Effector memory CD8-positive, alpha-beta T cell (primary cell): Measurements from ENCODE around the gene TRIM52.
"Not testable (repeated sequence)": the region's sequence is repeated elsewhere in the genome, so short reads cannot be mapped to it uniquely, and the experiment has no call there.

Source experiments
- ATAC-seq: fragments of 150-1000 bp; cut with Tn5 transposase; replicated peaks from 2 replicates; pipeline ENCODE4 v1.10.0; 2021; ENCODE audit warnings: mild to moderate bottlenecking, moderate library complexity
- DNase-seq, 3 experiments: peaks; one replicate each; pipeline ENCODE4 v3.0.0; 2021
- H3K27ac Mint-ChIP-seq, 2 donors: one replicate each; pipeline ENCODE4 v1.8.0; 2022; ENCODE audit warnings: mild to moderate bottlenecking in 2 of 2, mixed read lengths in 2 of 2, moderate library complexity in 2 of 2
- H3K27me3 Mint-ChIP-seq, 2 donors: one replicate each; pipeline ENCODE4 v1.8.0; 2022; ENCODE audit warnings: mixed read lengths in 2 of 2
- H3K36me3 Mint-ChIP-seq: one replicate; pipeline ENCODE4 v1.8.0; 2022; ENCODE audit warnings: mild to moderate bottlenecking, moderate library complexity, mixed read lengths; ENCODE audit not compliant: insufficient read depth
- H3K4me1 Mint-ChIP-seq, 2 donors: one replicate each; pipeline ENCODE4 v1.8.0; 2022; ENCODE audit warnings: low read depth in 2 of 2, mixed read lengths in 2 of 2
- H3K4me3 Mint-ChIP-seq, 2 donors: one replicate each; pipeline ENCODE4 v1.8.0; 2022; ENCODE audit warnings: mild to moderate bottlenecking in 2 of 2, mixed read lengths in 2 of 2, moderate library complexity in 2 of 2
- H3K9me3 Mint-ChIP-seq, 2 donors: one replicate each; pipeline ENCODE4 v1.8.0; 2022; ENCODE audit warnings: mixed read lengths in 2 of 2

Gene TRIM52

GRCh38 chr5:181267291-181267904, 6.5 kb upstream of the TRIM52 start:
- H3K4me1 Mint-ChIP-seq, ATAC-seq, DNase-seq, H3K27ac Mint-ChIP-seq, H3K27me3 Mint-ChIP-seq, H3K9me3 Mint-ChIP-seq, H3K4me3 Mint-ChIP-seq: not testable (repeated sequence)
- H3K36me3 Mint-ChIP-seq, result peaks cover 15% of the 10 kb centered on the region

- Mint-ChIP-seq H3K27me3 (no peaks in the 10 kb centered on the region), H3K27ac (peak overlapping the region in 1 of 2 donors; percentile 69), H3K4me3 (no peak overlapping the region), H3K36me3 (peaks cover 30% of the 10 kb centered on the region), H3K4me1 (peaks cover 13 to 16% of the 10 kb centered on the region in 2 donors), H3K9me3 (no peaks in the 10 kb centered on the region)
- DNase-seq (no peak), ATAC-seq (no peak)
Observed at GRCh38 chr5:181265092-181265671, 4.2 kb upstream of the TRIM52 start.

GRCh38 chr5:181263633-181264032, 2.7 kb upstream of the TRIM52 start:
- no peak for DNase-seq
- Mint-ChIP-seq H3K4me3 (peak overlapping the region in 1 of 2 donors; percentile 34), H3K36me3 (peaks cover 30% of the 10 kb centered on the region), H3K27me3 (no peaks in the 10 kb centered on the region), H3K4me1 (peaks cover 25 to 28% of the 10 kb centered on the region in 2 donors), H3K9me3 (no peaks in the 10 kb centered on the region), H3K27ac (no peak overlapping the region)
- no peak for ATAC-seq

DNA sequence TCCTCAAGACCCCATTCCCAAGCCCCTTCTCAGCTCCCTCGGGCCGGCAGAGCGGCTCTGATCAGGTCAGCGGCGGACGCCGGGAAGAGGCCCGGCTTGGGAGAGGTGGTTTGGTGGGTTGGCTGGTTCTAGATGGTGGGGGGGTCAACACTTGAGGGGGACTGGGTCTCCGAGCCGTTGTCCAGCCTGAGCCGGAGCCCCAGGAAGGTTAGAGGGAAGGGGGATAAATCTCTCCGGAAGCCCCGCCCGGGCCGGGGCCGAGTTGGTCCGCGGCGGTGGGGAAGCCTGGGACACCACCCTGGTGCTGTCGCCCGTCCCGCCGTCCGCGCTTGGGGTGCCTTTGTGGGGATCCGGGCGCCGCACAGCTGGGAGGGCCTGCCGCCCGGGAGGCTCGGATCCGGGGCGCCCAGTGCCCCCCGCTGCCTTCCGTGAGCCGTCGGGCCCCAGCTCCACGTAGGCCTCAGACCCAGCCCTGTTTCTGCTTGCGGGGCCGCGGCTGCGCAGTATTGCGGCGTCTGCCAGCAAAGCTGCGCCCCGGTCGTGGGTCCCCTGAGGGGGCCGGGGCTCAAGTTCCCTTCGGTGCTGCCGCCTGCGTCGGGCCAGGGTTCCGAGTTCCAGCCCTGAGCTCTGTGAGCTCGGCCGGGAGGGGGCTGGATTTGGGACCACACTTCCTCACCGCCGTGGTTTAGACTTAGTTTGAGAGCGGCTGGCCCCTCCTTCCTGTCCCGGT, 542 bp upstream of the TRIM52 start:
- Mint-ChIP-seq H3K4me3 (peak overlapping the region; percentile 97 to 98), H3K9me3 (no peaks in the 10 kb centered on the region), H3K4me1 (peaks cover 40 to 44% of the 10 kb centered on the region in 2 donors), H3K27ac (peak overlapping the region; percentile 98), H3K36me3 (peaks cover 31% of the 10 kb centered on the region), H3K27me3 (no peaks in the 10 kb centered on the region)
- peak; percentile 68 to 83 (median 71) for DNase-seq
- ATAC-seq, result peak; percentile 61

- H3K9me3 Mint-ChIP-seq, result no peaks in the 10 kb centered on the region
- no peak for DNase-seq
- peaks cover 45 to 53% of the 10 kb centered on the region in 2 donors for H3K4me1 Mint-ChIP-seq
Observed at GRCh38 chr5:181259974-181260719, 796 bp downstream of the TRIM52 start.

DNA sequence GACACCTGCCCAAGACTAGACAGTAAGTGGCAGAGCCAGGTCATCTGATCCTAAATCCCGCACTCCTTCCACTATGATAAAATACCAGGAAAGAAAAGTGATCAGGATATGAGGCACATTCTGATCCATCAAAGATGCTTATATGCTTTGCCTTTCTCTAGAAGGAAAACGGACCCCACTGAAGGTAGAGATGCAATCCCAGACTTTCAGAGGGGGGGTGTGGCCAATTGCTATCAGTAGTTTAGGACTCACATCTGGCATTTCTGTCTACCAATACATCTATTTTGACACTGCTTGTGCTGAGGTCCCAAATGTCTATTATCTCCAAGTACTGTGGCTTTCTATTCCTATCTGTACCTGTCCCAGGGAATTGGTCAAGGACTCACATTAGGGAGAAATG, 1.7 kb downstream of the TRIM52 start:
- no peak for DNase-seq
- Mint-ChIP-seq H3K27me3 (no peaks in the 10 kb centered on the region), H3K9me3 (no peaks in the 10 kb centered on the region), H3K27ac (peak overlapping the region; percentile 98), H3K4me3 (peak overlapping the region; percentile 97 to 98), H3K36me3 (peaks cover 52% of the 10 kb centered on the region), H3K4me1 (peaks cover 48 to 62% of the 10 kb centered on the region in 2 donors)
- ATAC-seq, result no peak

More at GRCh38 chr5:181259974-181260719, 796 bp downstream of the TRIM52 start:
- H3K27me3 Mint-ChIP-seq, result no peaks in the 10 kb centered on the region
- no peak for ATAC-seq
- peaks cover 43% of the 10 kb centered on the region for H3K36me3 Mint-ChIP-seq
- H3K27ac Mint-ChIP-seq, result peak overlapping the region; percentile 98
- peak overlapping the region; percentile 97 to 98 for H3K4me3 Mint-ChIP-seq

DNA sequence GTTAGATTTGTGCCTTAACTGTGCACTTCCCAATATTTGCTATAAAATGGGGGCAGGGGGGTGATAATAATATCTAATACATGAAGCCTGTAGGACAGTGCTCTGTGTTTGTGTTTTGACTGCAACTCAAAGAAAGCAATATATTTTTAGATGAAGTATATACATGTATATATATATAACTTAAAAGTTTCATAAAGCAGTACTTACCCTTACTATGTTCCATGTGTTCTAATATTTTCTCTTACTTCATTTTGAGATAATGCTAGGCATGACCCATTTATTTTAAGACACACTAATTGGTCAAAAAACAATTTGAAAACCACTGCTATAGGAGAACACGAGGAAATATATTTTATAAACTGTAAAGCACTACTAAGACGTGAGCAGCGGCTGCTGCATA, 2.4 kb downstream of the TRIM52 start:
- Mint-ChIP-seq H3K36me3 (peaks cover 51% of the 10 kb centered on the region), H3K4me3 (peak overlapping the region; percentile 97 to 98), H3K27me3 (no peaks in the 10 kb centered on the region), H3K9me3 (no peaks in the 10 kb centered on the region), H3K27ac (peak overlapping the region; percentile 98), H3K4me1 (peaks cover 46 to 62% of the 10 kb centered on the region in 2 donors)
- no peak for DNase-seq
- ATAC-seq, result no peak

- H3K36me3 Mint-ChIP-seq, result peaks cover 52% of the 10 kb centered on the region
Observed at GRCh38 chr5:181255836-181256578, 4.9 kb downstream of the TRIM52 start.

GRCh38 chr5:181255276-181255675, 5.7 kb downstream of the TRIM52 start:
- ATAC-seq, result no peak
- no peak overlapping the region for H3K4me3 Mint-ChIP-seq
- peaks cover 46 to 66% of the 10 kb centered on the region in 2 donors for H3K4me1 Mint-ChIP-seq
- no peaks in the 10 kb centered on the region for H3K27me3 Mint-ChIP-seq
- no peak for DNase-seq
- no peaks in the 10 kb centered on the region for H3K9me3 Mint-ChIP-seq
- H3K36me3 Mint-ChIP-seq, result peaks cover 46% of the 10 kb centered on the region
- peak overlapping the region in 1 of 2 donors; percentile 30 for H3K27ac Mint-ChIP-seq

More at GRCh38 chr5:181255836-181256578, 4.9 kb downstream of the TRIM52 start:
- H3K4me1 Mint-ChIP-seq, result peaks cover 48 to 69% of the 10 kb centered on the region in 2 donors
- H3K27ac Mint-ChIP-seq, result no peak overlapping the region
- no peaks in the 10 kb centered on the region for H3K27me3 Mint-ChIP-seq
- no peaks in the 10 kb centered on the region for H3K9me3 Mint-ChIP-seq
- no peak overlapping the region for H3K4me3 Mint-ChIP-seq
- no peak for ATAC-seq
- no peak for DNase-seq

- Mint-ChIP-seq H3K4me1 (peaks cover 55 to 58% of the 10 kb centered on the region in 2 donors), H3K4me3 (peak overlapping the region; percentile 99), H3K36me3 (peaks cover 43% of the 10 kb centered on the region), H3K27ac (peak overlapping the region; percentile 96 to 98), H3K9me3 (no peaks in the 10 kb centered on the region), H3K27me3 (no peaks in the 10 kb centered on the region)
- DNase-seq, result no peak
- no peak for ATAC-seq
Observed at GRCh38 chr5:181248277-181248676, 12.7 kb downstream of the TRIM52 start.

- ATAC-seq, result peak; percentile 20
- H3K4me3 Mint-ChIP-seq, result peak overlapping the region; percentile 99
- H3K9me3 Mint-ChIP-seq, result no peaks in the 10 kb centered on the region
- DNase-seq, result peak in 2 of 3 experiments; percentile 35 to 49
- H3K27me3 Mint-ChIP-seq, result no peaks in the 10 kb centered on the region
- peak overlapping the region; percentile 96 to 98 for H3K27ac Mint-ChIP-seq
- H3K4me1 Mint-ChIP-seq, result peaks cover 64 to 72% of the 10 kb centered on the region in 2 donors
- peaks cover 50% of the 10 kb centered on the region for H3K36me3 Mint-ChIP-seq
Observed at GRCh38 chr5:181246276-181247049, 14.5 kb downstream of the TRIM52 start.
